Measurements from ENCODE around the gene APCDD1. TPM values are rescaled to one million over a fixed set of nuclear protein-coding genes. Genes with fewer than 3 reads are reported as not detected.
A peak's percentile ranks its signal among the peaks of the same experiment; 100 is the strongest.

The APCDD1 gene
- total and polyA plus RNA-seq, 2 donors (not counting 1 experiment from before 2014, with no cell fraction given): 15.3 to 17.3 TPM

- no peak for TF ChIP-seq CTCF (conservative IDR thresholded peaks at IDR 0.05 in 1 of 2, IDR thresholded peaks at IDR 0.05 in 1 of 2; ENCODE audit: low read depth in 1 of 2, low read length in 2 of 2)
- TF ChIP-seq EZH2 (IDR thresholded peaks at IDR 0.05; ENCODE audit: low read length, missing control alignments): no peak
- no peaks in the 10 kb centered on the region for H3K36me3 ChIP-seq (ENCODE audit: control insufficient read depth, insufficient read depth, low read length)
- DNase-seq (ENCODE audit: low read depth in 2 of 2): peak in 1 of 2 donors; percentile 45
These were observed 41.5 kb downstream of the APCDD1 start for GRCh38 chr18:10495936-10496335.

GRCh38 chr18:10497206-10497749 lies 42.8 kb downstream of the APCDD1 start:
- Histone ChIP-seq H3K27me3 (ENCODE audit: control insufficient read depth, insufficient read depth, low read length) (no peaks in the 10 kb centered on the region), H3K9me3 (ENCODE audit: control insufficient read depth, insufficient read depth, low read depth, low read length) (no peaks in the 10 kb centered on the region), H2AFZ (ENCODE audit: low read length) (no peak overlapping the region), H3K4me1 (ENCODE audit: control insufficient read depth, extremely low read depth, insufficient read depth, low read length) (no peaks in the 10 kb centered on the region), H3K36me3 (ENCODE audit: control insufficient read depth, insufficient read depth, low read length) (no peaks in the 10 kb centered on the region), H3K79me2 (ENCODE audit: control insufficient read depth, insufficient read depth, low read length) (no peaks in the 10 kb centered on the region), H4K20me1 (ENCODE audit: control insufficient read depth, extremely low read depth, insufficient read depth, low read length) (no peaks in the 10 kb centered on the region), H3K27ac (ENCODE audit: insufficient read depth, low read length) (no peak overlapping the region), H3K4me2 (ENCODE audit: extremely low read depth, insufficient read depth, low read length) (no peak overlapping the region), H3K4me3 (replicated peaks in 1 of 4; ENCODE audit: control extremely low read depth in 1 of 4, insufficient read depth in 1 of 4, low read depth in 3 of 4, low read length in 4 of 4) (no peak overlapping the region), H3K9ac (ENCODE audit: insufficient read depth, low read length) (no peak overlapping the region)
- DNase-seq (ENCODE audit: low read depth in 2 of 2): peak in 1 of 2 donors; percentile 29
- TF ChIP-seq CTCF (conservative IDR thresholded peaks at IDR 0.05 in 1 of 2, IDR thresholded peaks at IDR 0.05 in 1 of 2; ENCODE audit: low read depth in 1 of 2, low read length in 2 of 2): no peak
- TF ChIP-seq EZH2 (IDR thresholded peaks at IDR 0.05; ENCODE audit: low read length, missing control alignments): no peak

More at GRCh38 chr18:10495936-10496335, 41.5 kb downstream of the APCDD1 start:
- Histone ChIP-seq H3K79me2 (ENCODE audit: control insufficient read depth, insufficient read depth, low read length) (no peaks in the 10 kb centered on the region), H4K20me1 (ENCODE audit: control insufficient read depth, extremely low read depth, insufficient read depth, low read length) (no peaks in the 10 kb centered on the region), H3K4me1 (ENCODE audit: control insufficient read depth, extremely low read depth, insufficient read depth, low read length) (no peaks in the 10 kb centered on the region), H2AFZ (ENCODE audit: low read length) (no peak overlapping the region), H3K27ac (ENCODE audit: insufficient read depth, low read length) (no peak overlapping the region), H3K4me2 (ENCODE audit: extremely low read depth, insufficient read depth, low read length) (no peak overlapping the region), H3K27me3 (ENCODE audit: control insufficient read depth, insufficient read depth, low read length) (no peaks in the 10 kb centered on the region), H3K4me3 (replicated peaks in 1 of 4; ENCODE audit: control extremely low read depth in 1 of 4, insufficient read depth in 1 of 4, low read depth in 3 of 4, low read length in 4 of 4) (no peak overlapping the region), H3K9ac (ENCODE audit: insufficient read depth, low read length) (no peak overlapping the region), H3K9me3 (ENCODE audit: control insufficient read depth, insufficient read depth, low read depth, low read length) (no peaks in the 10 kb centered on the region)

- no peak overlapping the region for H3K9ac ChIP-seq (ENCODE audit: insufficient read depth, low read length)
- H3K9me3 ChIP-seq (ENCODE audit: control insufficient read depth, insufficient read depth, low read depth, low read length): no peaks in the 10 kb centered on the region
- H2AFZ ChIP-seq (ENCODE audit: low read length): no peak overlapping the region
- H3K4me3 ChIP-seq (replicated peaks in 1 of 4; ENCODE audit: control extremely low read depth in 1 of 4, insufficient read depth in 1 of 4, low read depth in 3 of 4, low read length in 4 of 4): no peak overlapping the region
- H3K36me3 ChIP-seq (ENCODE audit: control insufficient read depth, insufficient read depth, low read length): no peaks in the 10 kb centered on the region
- no peaks in the 10 kb centered on the region for H3K27me3 ChIP-seq (ENCODE audit: control insufficient read depth, insufficient read depth, low read length)
- H3K4me2 ChIP-seq (ENCODE audit: extremely low read depth, insufficient read depth, low read length): no peak overlapping the region
- no peaks in the 10 kb centered on the region for H4K20me1 ChIP-seq (ENCODE audit: control insufficient read depth, extremely low read depth, insufficient read depth, low read length)
- TF ChIP-seq CTCF (conservative IDR thresholded peaks at IDR 0.05 in 1 of 2, IDR thresholded peaks at IDR 0.05 in 1 of 2; ENCODE audit: low read depth in 1 of 2, low read length in 2 of 2): no peak
- TF ChIP-seq EZH2 (IDR thresholded peaks at IDR 0.05; ENCODE audit: low read length, missing control alignments): no peak
- no peaks in the 10 kb centered on the region for H3K79me2 ChIP-seq (ENCODE audit: control insufficient read depth, insufficient read depth, low read length)
- DNase-seq (ENCODE audit: low read depth in 2 of 2): no peak
- no peaks in the 10 kb centered on the region for H3K4me1 ChIP-seq (ENCODE audit: control insufficient read depth, extremely low read depth, insufficient read depth, low read length)
- H3K27ac ChIP-seq (ENCODE audit: insufficient read depth, low read length): no peak overlapping the region
These were observed 44.8 kb downstream of the APCDD1 start for GRCh38 chr18:10499230-10499629.
